Large intestine (tissue), 3 donors: ENCODE data around the gene VWA3B. TPM values are rescaled to one million over a fixed set of nuclear protein-coding genes. Genes with fewer than 3 reads are reported as not detected.

Experiments
- DNase-seq, 2 donors: peaks; one replicate each; pipeline versions ENCODE4 v3.0.0 to v3.0.0-alpha.2; 2013
- H3K27ac ChIP-seq: one replicate; pipeline ENCODE4 v1.5.1; 2013; ENCODE audit warnings: low read length
- H3K27me3 ChIP-seq: 2 replicates; pipeline ENCODE4 v1.6.1; 2013; ENCODE audit warnings: low read length; ENCODE audit not compliant: control insufficient read depth, insufficient read depth
- H3K36me3 ChIP-seq: 2 replicates; pipeline ENCODE4 v1.6.1; 2013; ENCODE audit warnings: low read length; ENCODE audit not compliant: control insufficient read depth, insufficient read depth
- H3K4me1 ChIP-seq: one replicate; pipeline ENCODE4 v1.6.1; 2013; ENCODE audit warnings: low read length; ENCODE audit not compliant: control insufficient read depth, insufficient read depth
- H3K4me3 ChIP-seq: one replicate; pipeline ENCODE4 v1.5.1; 2013; ENCODE audit warnings: low read length
- H3K9me3 ChIP-seq: one replicate; pipeline ENCODE4 v1.6.1; 2013; ENCODE audit warnings: mild to moderate bottlenecking, low read depth, low read length, moderate library complexity; ENCODE audit not compliant: control insufficient read depth
- WGBS: methylation state at CpG from one replicate; pipeline ENCODE4 v1.1.5; 2013; ENCODE audit warnings: low lambda C conversion rate; ENCODE audit not compliant: insufficient coverage; 5-methylcytosine and 5-hydroxymethylcytosine counted together
- polyA plus RNA-seq: library from polyadenylated mRNA; unstranded; fragments of 120-200 nt; gene quantifications from one replicate; pipeline ENCODE4 v1.2.1, GENCODE V29; 2013

The VWA3B gene
- polyA plus RNA-seq, 1 donor, result 0.09 TPM

- no CpG with 5 or more reads among the region's 5 CpGs for WGBS
- no peak for DNase-seq
Observed at GRCh38 chr2:98191883-98192282, 104.9 kb downstream of the VWA3B start.

GRCh38 chr2:98201576-98201975 is 114.6 kb downstream of the VWA3B start:
- no CpG with 5 or more reads among the region's 1 CpG for WGBS
- H3K4me3 ChIP-seq, result no peak overlapping the region
- H3K27ac ChIP-seq, result no peak overlapping the region
- no peaks in the 10 kb centered on the region for H3K9me3 ChIP-seq
- no peaks in the 10 kb centered on the region for H3K36me3 ChIP-seq
- no peak for DNase-seq
- H3K4me1 ChIP-seq, result no peaks in the 10 kb centered on the region
- H3K27me3 ChIP-seq, result peaks cover under 1% of the 10 kb centered on the region

More at GRCh38 chr2:98191883-98192282, 104.9 kb downstream of the VWA3B start:
- Histone ChIP-seq H3K36me3 (no peaks in the 10 kb centered on the region), H3K27me3 (peaks cover 7% of the 10 kb centered on the region), H3K27ac (no peak overlapping the region), H3K4me3 (no peak overlapping the region), H3K4me1 (no peaks in the 10 kb centered on the region), H3K9me3 (no peaks in the 10 kb centered on the region)

DNA sequence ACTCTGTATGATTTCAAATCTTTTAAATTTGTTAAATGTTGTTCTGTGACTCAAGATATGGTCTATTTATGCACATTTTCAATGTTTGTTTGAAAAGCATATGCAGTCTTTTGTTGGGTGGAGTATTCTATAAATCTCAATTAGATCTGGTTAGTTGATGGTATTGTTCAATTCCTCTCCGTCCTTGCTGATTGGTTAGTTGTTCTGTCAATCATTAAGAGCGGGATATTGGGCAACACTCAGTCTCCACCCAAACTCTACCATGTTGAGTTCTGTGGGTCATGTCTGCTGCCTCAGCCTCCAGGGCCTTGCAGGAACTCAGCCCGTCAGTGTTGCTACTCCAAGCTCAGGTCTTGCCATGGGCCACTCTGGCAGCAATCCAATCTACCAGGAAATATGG is 118.9 kb downstream of the VWA3B start:
- no peaks in the 10 kb centered on the region for H3K4me1 ChIP-seq
- H3K36me3 ChIP-seq, result no peaks in the 10 kb centered on the region
- WGBS, result no CpG with 5 or more reads among the region's 3 CpGs
- no peak overlapping the region for H3K27ac ChIP-seq
- DNase-seq, result no peak
- no peaks in the 10 kb centered on the region for H3K9me3 ChIP-seq
- no peak overlapping the region for H3K4me3 ChIP-seq
- peaks cover 11% of the 10 kb centered on the region for H3K27me3 ChIP-seq

- Histone ChIP-seq H3K9me3 (no peaks in the 10 kb centered on the region), H3K4me3 (no peak overlapping the region), H3K4me1 (no peaks in the 10 kb centered on the region), H3K27me3 (peaks cover 18% of the 10 kb centered on the region), H3K27ac (no peak overlapping the region), H3K36me3 (no peaks in the 10 kb centered on the region)
- 52% methylated on average over 6 of the region's 9 CpGs for WGBS
- peak; percentile 8 to 17 for DNase-seq
Observed at GRCh38 chr2:98212092-98213000, 125.4 kb downstream of the VWA3B start.

GRCh38 chr2:98216616-98217015 is 129.6 kb downstream of the VWA3B start:
- DNase-seq, result no peak
- Histone ChIP-seq H3K36me3 (no peaks in the 10 kb centered on the region), H3K9me3 (peaks cover 5% of the 10 kb centered on the region), H3K27ac (no peak overlapping the region), H3K4me1 (no peaks in the 10 kb centered on the region), H3K27me3 (peaks cover 5% of the 10 kb centered on the region), H3K4me3 (no peak overlapping the region)
- WGBS, result no CpG with 5 or more reads among the region's 4 CpGs

DNA sequence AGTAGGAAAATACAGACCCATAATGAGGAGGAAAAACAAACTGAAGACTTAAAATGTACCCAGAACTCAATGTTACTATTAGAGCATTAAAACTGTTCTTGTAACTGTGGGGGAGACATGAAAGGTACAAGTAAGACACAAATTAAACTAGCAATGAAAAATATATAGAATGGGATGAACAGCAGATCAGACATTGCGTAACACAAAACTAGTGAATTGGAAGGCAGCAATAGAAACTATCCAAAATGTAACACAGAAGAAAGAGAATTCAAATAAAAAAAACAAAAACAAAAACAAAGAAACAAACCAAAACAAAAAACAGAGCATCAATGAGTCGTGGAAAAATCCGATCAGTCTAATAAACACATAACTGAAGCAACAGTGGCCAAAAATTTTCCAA is 132.2 kb downstream of the VWA3B start:
- Histone ChIP-seq H3K27me3 (peaks cover 2% of the 10 kb centered on the region), H3K9me3 (peaks cover 5% of the 10 kb centered on the region), H3K4me1 (no peaks in the 10 kb centered on the region), H3K4me3 (no peak overlapping the region), H3K27ac (no peak overlapping the region), H3K36me3 (no peaks in the 10 kb centered on the region)
- 100% methylated on average over 3 of the region's 3 CpGs for WGBS
- no peak for DNase-seq

- no peaks in the 10 kb centered on the region for H3K36me3 ChIP-seq
- H3K9me3 ChIP-seq, result no peaks in the 10 kb centered on the region
- DNase-seq, result no peak
- H3K4me3 ChIP-seq, result no peak overlapping the region
- no peaks in the 10 kb centered on the region for H3K4me1 ChIP-seq
- WGBS, result no CpG with 5 or more reads among the region's 2 CpGs
- no peaks in the 10 kb centered on the region for H3K27me3 ChIP-seq
- H3K27ac ChIP-seq, result no peak overlapping the region
Observed at GRCh38 chr2:98233941-98234340, 147.0 kb downstream of the VWA3B start.

- H3K9me3 ChIP-seq, result no peaks in the 10 kb centered on the region
- no peak for DNase-seq
- H3K4me3 ChIP-seq, result no peak overlapping the region
- H3K4me1 ChIP-seq, result no peaks in the 10 kb centered on the region
- WGBS, result no CpG with 5 or more reads among the region's 2 CpGs
- no peaks in the 10 kb centered on the region for H3K27me3 ChIP-seq
- no peak overlapping the region for H3K27ac ChIP-seq
- no peaks in the 10 kb centered on the region for H3K36me3 ChIP-seq
Observed at GRCh38 chr2:98234776-98235175, 147.8 kb downstream of the VWA3B start.

DNA sequence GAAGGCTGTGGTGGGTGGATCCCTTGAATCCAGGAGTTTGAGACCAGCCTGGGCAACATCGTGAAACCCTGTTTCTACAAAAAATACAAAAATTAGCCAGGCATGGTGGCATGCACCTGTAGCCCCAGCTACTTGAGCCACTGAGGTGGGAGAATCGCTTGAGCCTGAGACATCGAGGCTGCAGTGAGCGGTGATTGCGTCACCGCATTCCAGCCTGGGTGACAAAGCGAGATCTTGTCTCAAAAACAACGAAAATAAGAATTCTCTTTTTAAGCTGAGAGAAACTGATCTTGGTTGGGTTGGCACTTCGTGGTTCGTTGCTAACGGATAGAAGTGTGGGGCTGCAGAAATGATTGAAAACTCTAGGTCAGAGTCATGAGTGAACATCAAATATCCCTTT is 150.0 kb downstream of the VWA3B start:
- no peak overlapping the region for H3K4me3 ChIP-seq
- H3K27me3 ChIP-seq, result peaks cover 4% of the 10 kb centered on the region
- H3K9me3 ChIP-seq, result no peaks in the 10 kb centered on the region
- no peak overlapping the region for H3K27ac ChIP-seq
- no peaks in the 10 kb centered on the region for H3K4me1 ChIP-seq
- no peaks in the 10 kb centered on the region for H3K36me3 ChIP-seq
- 80% methylated on average over 2 of the region's 11 CpGs for WGBS
- DNase-seq, result no peak

DNA sequence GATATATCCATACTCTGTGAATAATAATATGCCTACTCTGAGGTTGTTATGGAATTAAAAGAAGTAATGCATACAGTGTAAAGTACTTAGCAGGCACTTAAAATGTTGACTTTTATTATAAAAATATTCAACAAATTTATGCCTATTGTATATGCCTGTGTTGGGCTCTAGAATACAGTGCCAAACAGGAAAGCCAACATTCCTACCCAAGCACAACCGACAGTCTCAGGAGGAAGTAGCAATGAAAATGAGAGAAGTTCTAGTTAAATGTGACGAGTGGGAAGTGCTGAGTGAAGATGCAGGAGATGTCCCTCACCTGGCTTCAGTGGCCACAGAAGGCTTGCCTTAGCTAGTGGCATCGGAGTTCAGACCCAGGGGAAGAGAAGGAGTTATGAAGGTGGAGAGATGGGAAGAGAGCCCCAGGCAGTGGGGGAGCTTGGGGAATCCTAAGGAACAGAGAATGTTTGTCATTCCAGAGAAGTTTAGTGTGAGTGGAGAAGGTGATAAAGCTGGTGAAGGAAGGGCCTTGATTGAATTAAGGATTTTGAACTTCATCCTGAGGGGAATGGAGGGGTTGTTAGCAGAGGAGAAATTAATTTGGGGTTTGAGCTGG is 153.9 kb downstream of the VWA3B start:
- H3K4me1 ChIP-seq, result no peaks in the 10 kb centered on the region
- DNase-seq, result no peak
- no CpG with 5 or more reads among the region's 3 CpGs for WGBS

More for the DNA sequence above, 153.9 kb downstream of the VWA3B start:
- Histone ChIP-seq H3K36me3 (no peaks in the 10 kb centered on the region), H3K27ac (no peak overlapping the region), H3K27me3 (peaks cover 4% of the 10 kb centered on the region), H3K9me3 (no peaks in the 10 kb centered on the region), H3K4me3 (no peak overlapping the region)
